SU-DHL-6 (cell line): Measurements from ENCODE around the gene EPHB2.

Experiments
- H2AFZ ChIP-seq: fragments of 200-600 bp; sonication (generic); 2 replicates; pipeline ENCODE4 v1.6.1; 2014; ENCODE audit warnings: low read depth, mild to moderate bottlenecking, moderate library complexity, mixed read lengths, antibody characterized with exemption, low read length; ENCODE audit not compliant: severe bottlenecking
- H3F3A ChIP-seq: fragments of 200-600 bp; shearing (Covaris generic); 2 replicates; pipeline ENCODE4 v1.6.0; 2016; ENCODE audit warnings: antibody characterized with exemption, mild to moderate bottlenecking; ENCODE audit not compliant: insufficient read depth
- H3K27ac ChIP-seq: fragments of 200-600 bp; sonication (generic); 2 replicates; pipeline ENCODE4 v1.5.1; 2016; ENCODE audit warnings: low read depth, mild to moderate bottlenecking, low read length, moderate library complexity, mixed read lengths
- H3K27me3 ChIP-seq: fragments of 200-600 bp; sonication (generic), shearing (Covaris generic); 2 replicates; pipeline ENCODE4 v1.6.0; 2014; ENCODE audit warnings: mild to moderate bottlenecking, low read length
- H3K36me3 ChIP-seq: fragments of 200-600 bp; sonication (generic); 2 replicates; pipeline ENCODE4 v1.6.1; 2014; ENCODE audit warnings: mild to moderate bottlenecking, low read length, mixed read lengths
- H3K4me2 ChIP-seq: fragments of 300-600, 200-600 bp; shearing (Covaris generic), sonication (generic); 2 replicates; pipeline ENCODE4 v1.6.0; 2014; ENCODE audit warnings: low read length, low read depth, mild to moderate bottlenecking; ENCODE audit not compliant: poor library complexity, severe bottlenecking
- H3K4me3 ChIP-seq: fragments of 200-600 bp; sonication (generic); 2 replicates; pipeline ENCODE4 v1.5.1; 2014; ENCODE audit warnings: antibody characterized with exemption, low read length, mild to moderate bottlenecking, mixed read lengths; ENCODE audit not compliant: insufficient read depth, poor library complexity, severe bottlenecking
- H3K79me2 ChIP-seq: fragments of 200-600 bp; sonication (generic); 2 replicates; pipeline ENCODE4 v1.6.1; 2014; ENCODE audit warnings: mild to moderate bottlenecking, low read length, moderate library complexity; ENCODE audit not compliant: insufficient read depth
- H3K9ac ChIP-seq: fragments of 200-600 bp; sonication (generic); 2 replicates; pipeline ENCODE4 v1.7.0; 2014; ENCODE audit warnings: mild to moderate bottlenecking, low read length
- H3K9me2 ChIP-seq: fragments of 200-600 bp; sonication (generic); replicated peaks from 2 replicates; pipeline ENCODE4 v1.6.1; 2014; ENCODE audit warnings: low read length; ENCODE audit not compliant: insufficient read depth
- H3K9me3 ChIP-seq: fragments of 200-600 bp; sonication (generic); 2 replicates; pipeline ENCODE4 v1.6.1; 2014; ENCODE audit warnings: low read length, mixed read lengths; ENCODE audit not compliant: insufficient read depth
- H4K20me1 ChIP-seq: fragments of 200-600 bp; sonication (generic); 2 replicates; pipeline ENCODE4 v1.6.1; 2014; ENCODE audit warnings: low read depth, mild to moderate bottlenecking, antibody characterized with exemption, low read length, moderate library complexity, mixed read lengths
- EZH2phosphoT487 ChIP-seq: fragments of 200-600 bp; sonication (generic), shearing (Covaris generic); conservative IDR thresholded peaks from 2 replicates; pipeline ENCODE4 v1.6.1; 2018; ENCODE audit warnings: mild to moderate bottlenecking, antibody characterized with exemption, low read length, moderate library complexity, mixed read lengths
- TF ChIP-seq, protein P1 (sequence below): fragments of 200-600 bp; sonication (generic); IDR thresholded peaks from one replicate; pipeline ENCODE4 v1.5.1; 2017; ENCODE audit warnings: antibody characterized with exemption, mild to moderate bottlenecking, low read length, moderate library complexity; ENCODE audit not compliant: insufficient read depth, poor library complexity, severe bottlenecking

Gene EPHB2

DNA sequence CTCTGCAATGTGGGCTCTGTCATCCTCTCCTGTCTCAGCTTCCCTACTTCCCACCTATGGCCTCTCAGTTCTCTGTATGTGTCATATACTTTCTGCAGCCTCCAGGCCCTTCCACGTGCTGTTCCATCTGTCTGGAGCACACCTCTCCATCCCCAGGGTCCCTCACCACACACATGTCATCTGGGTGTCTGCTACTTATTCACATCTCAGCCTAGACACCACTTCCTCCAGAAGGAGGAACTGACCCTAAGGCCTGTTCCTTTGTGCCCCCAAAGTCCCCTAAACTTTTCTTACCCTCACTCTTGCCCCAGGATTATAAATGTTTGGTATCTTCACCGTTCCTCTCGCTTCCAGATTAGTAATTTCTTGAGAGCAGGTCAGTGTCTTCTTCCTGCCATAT, 251.9 kb downstream of the EPHB2 start:
- Histone ChIP-seq H3K9ac (no peak overlapping the region), H4K20me1 (no peaks in the 10 kb centered on the region), H3K4me3 (no peak overlapping the region), H3K79me2 (no peaks in the 10 kb centered on the region), H3K4me2 (no peak overlapping the region), H3K27me3 (no peaks in the 10 kb centered on the region), H2AFZ (no peak overlapping the region), H3F3A (no peaks in the 10 kb centered on the region), H3K36me3 (no peaks in the 10 kb centered on the region), H3K27ac (no peak overlapping the region), H3K9me2 (no peaks in the 10 kb centered on the region), H3K9me3 (0 out of 2 replicates have a peak, but pooled peaks cover 3% of the 10 kb centered on the region)
- TF ChIP-seq, protein P1, sequence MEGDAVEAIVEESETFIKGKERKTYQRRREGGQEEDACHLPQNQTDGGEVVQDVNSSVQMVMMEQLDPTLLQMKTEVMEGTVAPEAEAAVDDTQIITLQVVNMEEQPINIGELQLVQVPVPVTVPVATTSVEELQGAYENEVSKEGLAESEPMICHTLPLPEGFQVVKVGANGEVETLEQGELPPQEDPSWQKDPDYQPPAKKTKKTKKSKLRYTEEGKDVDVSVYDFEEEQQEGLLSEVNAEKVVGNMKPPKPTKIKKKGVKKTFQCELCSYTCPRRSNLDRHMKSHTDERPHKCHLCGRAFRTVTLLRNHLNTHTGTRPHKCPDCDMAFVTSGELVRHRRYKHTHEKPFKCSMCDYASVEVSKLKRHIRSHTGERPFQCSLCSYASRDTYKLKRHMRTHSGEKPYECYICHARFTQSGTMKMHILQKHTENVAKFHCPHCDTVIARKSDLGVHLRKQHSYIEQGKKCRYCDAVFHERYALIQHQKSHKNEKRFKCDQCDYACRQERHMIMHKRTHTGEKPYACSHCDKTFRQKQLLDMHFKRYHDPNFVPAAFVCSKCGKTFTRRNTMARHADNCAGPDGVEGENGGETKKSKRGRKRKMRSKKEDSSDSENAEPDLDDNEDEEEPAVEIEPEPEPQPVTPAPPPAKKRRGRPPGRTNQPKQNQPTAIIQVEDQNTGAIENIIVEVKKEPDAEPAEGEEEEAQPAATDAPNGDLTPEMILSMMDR: no peak
- TF ChIP-seq EZH2phosphoT487: no peak

DNA sequence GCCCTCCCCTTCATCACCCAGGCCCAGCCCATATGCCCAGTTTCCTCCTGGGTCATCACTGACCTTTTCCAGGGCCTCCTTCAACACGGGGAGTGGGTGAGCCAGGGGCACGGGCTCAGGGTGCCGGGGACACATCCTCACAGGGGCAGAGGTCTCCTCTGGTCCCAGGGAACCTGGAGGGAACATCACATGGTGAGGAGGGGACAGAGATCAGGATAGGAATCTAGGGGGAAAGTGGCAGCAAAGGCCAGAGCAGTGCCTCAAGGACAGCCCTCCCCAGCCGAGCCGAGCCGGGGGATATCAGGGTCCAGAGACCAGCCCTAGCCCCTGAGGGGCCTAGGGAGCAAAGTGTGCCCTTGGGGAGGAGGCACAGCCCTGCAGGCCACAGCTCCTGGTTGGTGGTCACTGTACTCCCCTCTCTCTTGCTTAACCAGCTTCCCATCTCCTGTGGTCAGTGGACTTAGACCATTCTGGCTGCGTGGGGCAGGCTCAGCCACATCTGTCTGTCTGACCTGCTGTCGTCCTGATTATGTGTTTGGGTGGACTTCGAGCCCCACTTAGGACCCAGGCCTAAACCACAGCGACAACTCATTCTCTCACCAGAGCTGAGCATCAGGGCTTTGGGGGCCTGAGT, 252.5 kb downstream of the EPHB2 start:
- Histone ChIP-seq H3K4me2 (no peak overlapping the region), H3K4me3 (no peak overlapping the region), H3K9me3 (0 out of 2 replicates have a peak, but pooled peaks cover 3% of the 10 kb centered on the region), H3K79me2 (no peaks in the 10 kb centered on the region), H3K27ac (no peak overlapping the region), H2AFZ (no peak overlapping the region), H3K9me2 (no peaks in the 10 kb centered on the region), H3K27me3 (no peaks in the 10 kb centered on the region), H3K9ac (no peak overlapping the region), H4K20me1 (no peaks in the 10 kb centered on the region), H3F3A (no peaks in the 10 kb centered on the region), H3K36me3 (no peaks in the 10 kb centered on the region)
- TF ChIP-seq, protein P1: no peak
- no peak for TF ChIP-seq EZH2phosphoT487

DNA sequence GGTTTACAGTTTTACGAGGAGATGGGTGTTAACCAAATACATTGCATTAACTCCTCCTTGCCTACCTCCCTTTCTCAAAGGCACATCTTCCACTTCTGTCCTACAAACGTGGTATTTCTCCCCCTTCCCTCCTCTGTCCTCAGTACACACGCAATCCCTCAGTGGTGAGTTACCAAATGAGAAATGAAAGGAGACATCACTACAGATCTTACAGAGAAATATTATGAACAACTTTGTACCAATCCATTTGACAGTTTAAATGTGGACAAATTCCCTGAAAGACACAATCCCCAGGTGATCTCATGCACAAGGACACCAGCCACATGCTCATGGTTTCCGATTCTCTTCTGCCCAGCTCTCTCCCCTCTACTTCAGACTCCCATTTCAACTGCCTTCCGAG, 255.7 kb downstream of the EPHB2 start:
- Histone ChIP-seq H3K36me3 (no peaks in the 10 kb centered on the region), H4K20me1 (no peaks in the 10 kb centered on the region), H3K27me3 (no peaks in the 10 kb centered on the region), H3F3A (no peaks in the 10 kb centered on the region), H3K4me3 (no peak overlapping the region), H3K4me2 (no peak overlapping the region), H3K79me2 (no peaks in the 10 kb centered on the region), H3K9me3 (0 out of 2 replicates have a peak, but pooled peaks cover 3% of the 10 kb centered on the region), H3K9ac (no peak overlapping the region), H3K9me2 (no peaks in the 10 kb centered on the region), H3K27ac (no peak overlapping the region), H2AFZ (no peak overlapping the region)
- TF ChIP-seq, protein P1: no peak
- no peak for TF ChIP-seq EZH2phosphoT487
